ENCODE data around the gene LMAN2.
A peak's percentile ranks its signal among the peaks of the same experiment; 100 is the strongest.
"Not testable (repeated sequence)": the region's sequence is repeated elsewhere in the genome, so short reads cannot be mapped to it uniquely, and the experiment has no call there.

Gene LMAN2

GRCh38 chr5:177378884-177379883 is 27.7 kb upstream of the LMAN2 start:
- no peak for DNase-seq (ENCODE audit: low read depth in 2 of 2)

GRCh38 chr5:177377851-177378776 is 26.6 kb upstream of the LMAN2 start:
- no peak for DNase-seq (ENCODE audit: low read depth in 2 of 2)

DNA sequence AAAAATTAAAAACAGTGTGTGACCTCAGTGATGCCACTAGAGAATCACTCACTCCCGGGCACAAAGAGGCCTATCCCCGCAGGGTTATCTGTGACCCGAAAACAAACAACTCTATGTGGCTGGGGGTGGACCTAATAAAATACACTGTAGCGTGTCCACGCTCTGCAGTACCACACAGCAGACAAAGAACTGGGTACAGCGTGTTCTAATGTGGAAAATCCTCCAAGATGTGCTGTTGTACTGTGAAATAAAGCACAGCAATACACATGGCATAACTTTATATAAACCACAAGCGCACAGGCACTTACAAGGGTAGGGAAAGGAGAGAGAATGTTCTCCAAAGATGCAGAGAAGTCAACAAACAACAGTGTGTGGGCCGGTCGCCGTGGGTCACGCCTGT is 24.6 kb upstream of the LMAN2 start:
- DNase-seq (ENCODE audit: low read depth in 2 of 2), result no peak

DNA sequence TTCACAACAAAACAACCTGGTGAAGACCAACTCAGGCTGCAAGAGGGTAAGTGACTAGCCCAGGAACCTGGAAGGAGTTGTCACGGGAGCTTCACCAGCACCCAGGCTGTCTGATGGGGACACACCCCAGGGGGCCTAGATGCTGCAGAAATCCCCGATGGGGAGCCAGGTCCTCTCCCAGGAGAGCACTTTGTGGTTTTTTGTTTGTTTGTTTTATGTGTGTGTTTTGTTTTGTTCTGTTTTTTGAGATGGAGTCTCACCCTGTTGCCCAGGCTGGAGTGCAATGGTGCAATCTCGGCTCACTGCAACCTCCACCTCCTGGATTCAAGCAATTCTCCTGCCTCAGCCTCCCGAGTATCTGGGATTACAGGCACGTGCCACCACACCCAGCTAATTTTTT is 24.0 kb upstream of the LMAN2 start:
- not testable (repeated sequence) for DNase-seq (ENCODE audit: low read depth in 2 of 2)

DNA sequence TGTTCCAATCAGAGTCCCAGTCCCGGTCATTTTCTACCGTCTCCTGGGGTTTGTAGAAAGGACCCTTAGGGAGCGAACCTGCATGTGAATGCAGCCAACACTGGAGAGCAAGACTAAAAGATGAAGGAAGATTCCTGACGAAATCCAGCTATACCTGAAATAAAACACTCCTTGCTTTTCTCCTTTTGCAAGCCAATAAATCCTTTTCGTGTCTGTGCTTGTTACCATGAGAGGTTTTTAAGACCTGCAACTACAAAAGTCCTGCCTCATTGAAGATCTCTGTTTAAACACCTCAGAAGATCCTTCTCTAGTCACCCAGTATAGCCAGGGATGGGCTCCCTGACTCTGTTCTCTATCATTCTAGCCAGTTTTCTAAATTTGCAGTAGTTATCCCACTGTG is 22.7 kb upstream of the LMAN2 start:
- no peak for DNase-seq (ENCODE audit: low read depth in 2 of 2)

DNA sequence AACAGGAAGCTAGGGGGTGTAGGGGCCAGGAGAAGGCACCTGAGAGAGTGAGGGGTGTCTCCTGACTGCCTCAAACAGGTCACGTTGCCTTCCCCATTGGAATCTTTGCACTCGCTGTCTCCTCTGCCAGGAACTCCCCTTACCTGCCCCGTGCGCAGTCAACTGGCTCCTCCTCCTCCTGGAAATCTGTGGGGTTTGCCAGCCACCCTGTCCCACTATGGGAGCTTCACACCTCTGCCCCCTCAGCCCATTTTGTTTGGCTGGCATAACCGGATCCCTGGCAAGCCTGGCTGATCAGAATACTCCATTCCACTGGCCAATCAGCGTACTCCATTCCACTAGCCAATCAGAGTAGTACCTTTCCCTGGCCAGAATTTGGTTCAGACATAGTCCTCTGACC is 22.3 kb upstream of the LMAN2 start:
- DNase-seq (ENCODE audit: low read depth in 2 of 2), result no peak

DNA sequence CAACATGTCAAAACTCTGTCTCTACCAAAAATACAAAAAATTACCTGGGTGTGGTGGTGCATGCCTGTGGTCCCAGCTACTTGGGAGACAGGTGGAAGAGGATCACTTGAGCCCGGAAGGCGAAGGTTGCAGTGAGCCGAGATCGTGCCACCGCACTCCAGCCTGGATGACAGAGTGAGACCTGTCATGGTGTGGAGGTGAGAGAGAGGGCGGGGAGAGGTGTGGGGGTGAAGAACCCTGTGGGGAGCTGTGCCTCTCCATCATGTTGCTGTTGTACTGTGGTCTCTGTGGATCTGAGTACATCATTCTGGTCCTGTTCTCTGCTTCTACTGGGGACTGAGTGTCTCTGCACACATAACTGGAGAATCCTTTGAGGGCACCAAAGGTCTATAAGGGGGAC is 21.4 kb upstream of the LMAN2 start:
- DNase-seq (ENCODE audit: low read depth in 2 of 2), result no peak

DNA sequence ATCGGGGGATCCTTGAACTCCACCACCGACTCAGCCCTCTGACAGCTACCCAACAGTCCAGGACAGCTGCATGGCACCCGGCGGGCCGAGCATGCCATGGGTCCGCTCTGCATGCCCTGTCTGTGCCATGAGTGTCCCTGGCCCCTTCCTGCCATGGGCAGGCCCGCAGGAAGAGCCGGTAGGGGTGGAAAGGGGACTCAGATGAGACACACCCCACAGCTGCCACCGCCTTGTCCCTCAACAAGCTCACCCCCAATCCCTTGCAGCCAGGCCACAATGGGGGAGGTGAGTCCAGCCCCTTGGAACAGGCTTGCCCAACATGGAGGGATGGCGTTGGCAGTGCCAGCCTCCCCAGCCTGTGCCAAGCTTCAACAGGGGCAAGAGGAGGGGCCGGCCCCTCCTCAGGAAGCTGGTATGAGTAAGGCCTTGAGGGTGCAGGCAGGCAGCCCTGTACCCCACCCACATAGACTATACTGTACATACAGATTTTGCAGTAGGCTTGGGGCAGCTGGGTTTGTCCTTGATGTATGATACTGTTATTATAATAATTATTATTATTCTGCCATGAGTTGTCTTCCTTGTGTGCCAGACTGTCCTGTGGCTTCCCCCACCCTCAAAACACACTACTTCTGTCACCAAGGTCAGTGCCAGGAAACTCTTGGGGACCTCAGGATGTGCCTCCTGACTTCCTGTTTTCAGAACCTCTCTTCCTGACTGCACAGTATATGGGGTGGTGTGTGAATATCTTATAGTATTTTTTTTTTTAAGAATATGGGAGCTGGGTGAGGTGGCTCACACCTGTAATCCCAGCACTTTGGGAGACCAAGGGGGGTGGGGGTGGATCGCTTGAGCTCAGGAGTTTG is 20.8 kb upstream of the LMAN2 start:
- no peak for DNase-seq (ENCODE audit: low read depth in 2 of 2)

DNA sequence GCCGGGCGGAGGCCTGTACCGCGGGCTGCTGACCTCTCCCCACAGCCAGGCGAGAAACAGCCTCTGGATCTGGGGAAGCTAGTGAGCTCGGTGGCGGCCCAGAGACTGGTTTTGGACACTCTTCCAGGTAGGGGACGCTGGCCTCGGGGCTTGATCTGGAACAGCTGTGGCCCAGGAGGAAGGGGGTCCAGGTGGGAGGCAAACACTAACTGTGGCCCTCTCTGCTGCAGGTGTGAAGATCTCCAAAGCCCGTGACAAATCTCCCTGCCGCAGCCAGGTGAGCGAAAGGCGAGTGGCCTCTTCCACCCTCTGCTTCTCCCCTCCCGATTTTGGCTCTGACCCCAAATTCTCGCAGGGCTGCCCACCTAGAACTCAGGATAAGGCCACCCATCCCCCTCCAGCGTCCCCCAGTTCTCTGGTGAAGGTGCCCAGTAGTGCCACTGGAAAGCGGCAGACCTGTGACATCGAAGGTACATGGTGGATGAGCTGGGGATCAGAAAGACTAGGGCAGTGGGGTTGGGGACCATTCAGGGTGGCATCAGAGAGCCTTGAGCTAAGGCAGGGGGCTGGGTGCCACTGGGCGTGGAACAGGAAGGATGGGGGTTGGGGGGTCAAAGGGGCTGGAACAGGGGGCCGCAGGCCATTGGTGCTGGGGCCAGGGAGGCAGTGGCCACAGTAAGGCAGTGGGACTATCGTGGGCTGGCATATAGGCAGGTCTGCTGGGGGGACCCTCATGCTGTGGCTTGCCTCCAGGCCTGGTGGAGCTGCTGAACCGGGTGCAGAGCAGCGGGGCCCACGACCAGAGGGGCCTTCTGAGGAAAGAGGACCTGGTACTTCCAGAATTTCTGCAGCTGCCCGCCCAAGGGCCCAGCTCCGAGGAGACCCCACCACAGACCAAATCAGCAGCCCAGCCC is 19.9 kb upstream of the LMAN2 start:
- no peak for DNase-seq (ENCODE audit: low read depth in 2 of 2)

DNA sequence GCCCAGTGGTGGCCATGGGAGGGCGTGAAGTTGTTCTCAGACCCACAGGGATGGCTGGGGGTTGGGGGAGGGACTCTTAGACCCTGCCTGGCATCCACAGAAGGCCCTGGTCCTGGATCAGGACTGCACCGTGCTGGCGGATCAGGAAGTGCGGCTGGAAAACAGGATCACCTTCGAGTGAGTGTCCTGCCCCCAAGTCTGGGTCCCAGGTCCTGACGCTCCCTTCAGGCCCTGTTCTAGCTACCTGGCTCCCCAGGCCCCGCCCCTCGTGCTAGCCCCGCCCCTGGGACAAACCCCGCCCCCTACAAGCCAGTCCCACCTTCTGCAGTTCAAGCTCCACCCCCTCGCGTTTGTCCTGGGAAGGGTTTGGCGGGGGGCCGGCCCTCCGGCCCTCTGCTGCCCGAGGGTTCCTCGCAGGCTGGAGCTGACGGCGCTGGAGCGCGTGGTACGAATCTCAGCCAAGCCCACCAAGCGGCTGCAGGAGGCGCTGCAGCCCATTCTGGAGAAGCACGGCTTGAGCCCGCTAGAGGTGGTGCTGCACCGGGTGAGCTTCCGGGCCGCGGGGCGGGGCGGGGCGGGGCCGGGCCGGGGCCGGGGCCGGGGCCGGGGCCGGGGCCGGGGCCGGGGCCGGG is 19.1 kb upstream of the LMAN2 start:
- DNase-seq (ENCODE audit: low read depth in 2 of 2), result peak in 1 of 2 donors; percentile 25

GRCh38 chr5:177369645-177370440 is 18.4 kb upstream of the LMAN2 start:
- no peak for DNase-seq (ENCODE audit: low read depth in 2 of 2)

- DNase-seq (ENCODE audit: low read depth in 2 of 2), result no peak
Observed at GRCh38 chr5:177368869-177369644, 17.6 kb upstream of the LMAN2 start.

DNA sequence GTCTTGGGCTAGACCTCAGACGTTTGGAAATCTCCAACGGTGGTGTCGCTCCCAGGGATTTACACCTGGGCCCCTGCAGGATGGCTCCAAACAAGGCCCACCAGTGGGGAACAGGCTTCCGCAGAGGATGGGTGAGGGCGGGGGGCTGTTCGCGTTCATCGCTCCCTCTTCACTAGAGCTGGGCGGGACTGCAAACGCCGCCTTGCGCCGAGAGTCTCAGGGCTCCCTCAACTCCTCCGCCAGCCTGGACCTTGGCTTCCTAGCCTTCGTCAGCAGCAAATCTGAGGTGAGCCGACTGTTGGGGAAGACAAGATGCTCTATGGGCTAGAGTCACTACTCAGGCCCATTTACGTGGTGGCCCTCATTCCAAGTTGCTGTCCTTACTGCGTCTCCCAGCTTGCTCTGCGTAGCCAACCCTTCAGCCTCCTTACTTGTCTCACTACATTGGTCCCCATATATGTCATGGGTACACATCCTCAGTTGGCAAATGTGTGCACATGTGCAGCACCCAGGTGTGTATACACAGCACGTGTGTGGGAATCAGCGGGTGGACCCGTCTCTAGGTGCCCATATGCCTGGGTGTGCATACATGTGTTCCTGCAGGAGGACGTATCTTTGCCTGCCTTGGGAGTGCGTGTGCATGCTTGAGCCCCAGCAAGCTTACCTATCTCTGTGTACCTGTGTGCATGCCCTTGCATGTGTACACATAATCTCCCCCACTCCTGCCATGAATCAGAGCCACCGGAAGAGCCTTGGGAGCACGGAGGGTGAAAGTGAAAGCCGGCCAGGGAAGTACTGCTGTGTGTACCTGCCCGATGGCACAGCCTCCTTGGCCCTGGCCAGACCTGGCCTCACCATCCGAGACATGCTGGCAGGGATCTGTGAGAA is 16.8 kb upstream of the LMAN2 start:
- DNase-seq (ENCODE audit: low read depth in 2 of 2), result no peak

- DNase-seq (ENCODE audit: low read depth in 2 of 2), result no peak
Observed at GRCh38 chr5:177367323-177367848, 15.9 kb upstream of the LMAN2 start.

DNA sequence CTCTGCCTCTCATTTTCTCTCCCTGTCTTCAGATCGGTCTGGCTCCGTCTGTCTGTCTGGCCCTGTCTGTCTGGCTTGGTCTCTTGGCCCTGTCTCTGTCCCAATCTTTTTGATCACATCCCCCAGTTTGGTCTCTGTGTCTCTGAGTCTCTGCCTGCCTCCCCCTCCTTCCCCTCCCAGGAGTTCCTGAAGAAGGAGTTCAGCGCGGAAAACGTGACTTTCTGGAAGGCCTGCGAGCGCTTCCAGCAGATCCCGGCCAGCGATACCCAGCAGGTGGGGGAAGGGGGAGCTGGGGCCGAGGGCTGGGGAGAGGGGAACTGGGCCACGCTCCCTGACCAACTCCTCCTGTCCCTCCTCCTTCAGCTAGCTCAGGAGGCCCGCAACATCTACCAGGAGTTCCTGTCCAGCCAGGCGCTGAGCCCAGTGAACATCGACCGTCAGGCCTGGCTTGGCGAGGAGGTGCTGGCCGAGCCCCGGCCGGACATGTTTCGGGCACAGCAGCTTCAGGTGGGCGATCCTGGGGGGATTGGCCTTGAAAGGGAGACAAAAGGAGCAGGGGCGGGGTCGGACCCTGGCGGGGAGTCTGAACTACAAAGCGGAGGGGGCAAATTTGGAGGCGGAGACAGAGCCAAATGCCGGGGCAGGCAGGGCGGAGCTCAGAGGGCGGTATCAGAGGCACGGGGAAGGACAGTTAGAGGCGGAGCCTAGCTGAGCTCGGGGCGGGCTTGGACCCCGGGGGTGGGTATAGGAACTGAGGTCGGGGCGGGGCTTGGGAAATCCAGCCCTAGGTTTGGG is 15.3 kb upstream of the LMAN2 start:
- no peak for DNase-seq (ENCODE audit: low read depth in 2 of 2)

DNA sequence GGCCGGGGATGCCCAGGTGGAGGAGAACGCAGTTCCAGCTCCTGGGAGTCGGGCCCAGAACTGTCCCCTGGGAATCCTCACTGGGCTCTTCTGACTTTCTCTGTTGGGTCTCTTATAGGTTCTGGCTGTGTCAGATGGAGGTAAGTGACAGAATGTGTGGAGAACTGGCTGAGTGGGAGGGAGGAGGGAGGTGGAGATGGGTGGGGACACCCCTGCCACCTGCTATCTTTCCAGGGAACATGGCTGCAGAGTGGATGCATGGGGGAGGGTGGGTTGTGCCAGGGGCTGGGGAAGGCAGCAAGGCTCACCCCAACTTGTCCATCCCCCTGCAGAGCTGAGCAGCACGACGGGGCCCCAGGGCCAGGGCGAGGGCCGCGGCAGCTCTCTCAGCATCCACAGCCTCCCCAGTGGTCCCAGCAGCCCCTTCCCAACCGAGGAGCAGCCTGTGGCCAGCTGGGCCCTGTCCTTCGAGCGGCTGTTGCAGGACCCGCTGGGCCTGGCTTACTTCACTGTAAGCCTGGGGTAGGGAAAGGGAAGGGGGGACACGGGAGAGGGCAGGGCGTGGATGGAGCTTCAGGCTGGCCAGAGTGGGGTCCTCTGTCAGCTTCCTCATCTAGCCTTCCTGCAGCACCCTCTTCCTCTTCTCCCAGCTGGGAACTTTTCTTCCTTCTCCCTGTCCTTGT is 14.5 kb upstream of the LMAN2 start:
- no peak for DNase-seq (ENCODE audit: low read depth in 2 of 2)

Data from stimulated activated CD8-positive, alpha-beta memory T cell treated with anti-CD3 and anti-CD28 coated beads, Interleukin-15, amount 100 ng/mL, for 4 hours (primary cell).